H9 (cell line): ENCODE results near the gene COL23A1. TPM values are rescaled to one million over a fixed set of nuclear protein-coding genes. Genes with fewer than 3 reads are reported as not detected.

Source experiments
- DNase-seq: peaks from one replicate; pipeline ENCODE4 v3.0.0-alpha.2; 2017
- H2AFZ ChIP-seq: one replicate; pipeline ENCODE4 v1.6.1; 2013; ENCODE audit warnings: mild to moderate bottlenecking, low read length, control low read depth, moderate library complexity
- H2AK5ac ChIP-seq: 2 replicates; pipeline ENCODE4 v1.6.1; 2013; ENCODE audit warnings: low read length, control low read depth, mixed read lengths; ENCODE audit not compliant: insufficient read length
- H2BK120ac ChIP-seq: one replicate; pipeline ENCODE4 v1.6.1; 2013; ENCODE audit warnings: low read depth, mild to moderate bottlenecking, low read length, control low read depth, inconsistent platforms; ENCODE audit not compliant: poor library complexity, severe bottlenecking
- H2BK12ac ChIP-seq: 2 replicates; pipeline ENCODE4 v1.6.1; 2013; ENCODE audit warnings: low read length, control low read depth, mixed read lengths, low read depth; ENCODE audit not compliant: insufficient read length
- H2BK15ac ChIP-seq: 2 replicates; pipeline ENCODE4 v1.6.1; 2013; ENCODE audit warnings: low read depth, low read length, control low read depth
- H2BK20ac ChIP-seq: one replicate; pipeline ENCODE4 v1.6.1; 2013; ENCODE audit warnings: low read depth, mild to moderate bottlenecking, low read length, control low read depth, inconsistent platforms; ENCODE audit not compliant: poor library complexity, severe bottlenecking
- H2BK5ac ChIP-seq: 2 replicates; pipeline ENCODE4 v1.6.1; 2013; ENCODE audit warnings: low read length, control low read depth, mixed read lengths; ENCODE audit not compliant: insufficient read length
- H3K14ac ChIP-seq: 2 replicates; pipeline ENCODE4 v1.6.1; 2013; ENCODE audit warnings: low read length, control low read depth; ENCODE audit not compliant: insufficient read depth
- H3K18ac ChIP-seq: 2 replicates; pipeline ENCODE4 v1.6.1; 2013; ENCODE audit warnings: low read depth, mild to moderate bottlenecking, mixed read lengths, low read length, control low read depth; ENCODE audit not compliant: insufficient read length
- H3K23ac ChIP-seq: 2 replicates; pipeline ENCODE4 v1.6.1; 2013; ENCODE audit warnings: low read length, control low read depth, mixed read lengths, low read depth; ENCODE audit not compliant: insufficient read length
- H3K23me2 ChIP-seq: 2 replicates; pipeline ENCODE4 v1.6.1; 2013; ENCODE audit warnings: low read depth, mild to moderate bottlenecking, mixed read lengths, low read length, control low read depth; ENCODE audit not compliant: insufficient read length, poor library complexity, severe bottlenecking
- H3K27ac ChIP-seq: 2 replicates; pipeline ENCODE4 v1.5.1; 2013; ENCODE audit warnings: low read length, control low read depth, mixed read lengths, low read depth; ENCODE audit not compliant: insufficient read length
- H3K27me3 ChIP-seq: 2 replicates; pipeline ENCODE4 v1.6.1; 2013; ENCODE audit warnings: low read length, control low read depth, inconsistent platforms; ENCODE audit not compliant: insufficient read depth
- H3K4ac ChIP-seq: 2 replicates; pipeline ENCODE4 v1.6.1; 2013; ENCODE audit warnings: low read depth, mild to moderate bottlenecking, control low read depth, inconsistent platforms, low read length, moderate library complexity
- H3K4me1 ChIP-seq: 2 replicates; pipeline ENCODE4 v1.6.1; 2013; ENCODE audit warnings: low read length, control low read depth, inconsistent platforms; ENCODE audit not compliant: insufficient read depth
- H3K4me2 ChIP-seq: 2 replicates; pipeline ENCODE4 v1.6.1; 2013; ENCODE audit warnings: low read length, control low read depth, mixed read lengths; ENCODE audit not compliant: insufficient read length, insufficient read depth
- H3K56ac ChIP-seq: 2 replicates; pipeline ENCODE4 v1.6.1; 2013; ENCODE audit warnings: low read depth, mild to moderate bottlenecking, mixed read lengths, low read length, control low read depth; ENCODE audit not compliant: insufficient read length
- H3K79me1 ChIP-seq: 2 replicates; pipeline ENCODE4 v1.6.1; 2013; ENCODE audit warnings: low read depth, mild to moderate bottlenecking, moderate library complexity, low read length, control low read depth, inconsistent platforms; ENCODE audit not compliant: insufficient read depth, poor library complexity, severe bottlenecking
- H3K79me2 ChIP-seq: 2 replicates; pipeline ENCODE4 v1.6.1; 2013; ENCODE audit warnings: low read length, control low read depth, inconsistent platforms; ENCODE audit not compliant: insufficient read depth
- H3K9ac ChIP-seq: 2 replicates; pipeline ENCODE4 v1.6.1; 2013; ENCODE audit warnings: low read length, control low read depth, mixed read lengths; ENCODE audit not compliant: insufficient read length; ENCODE audit errors: extremely low read depth
- H3K9me3 ChIP-seq: one replicate; pipeline ENCODE4 v1.6.1; 2013; ENCODE audit warnings: low read depth, low read length, inconsistent platforms; ENCODE audit not compliant: control insufficient read depth
- H3T11ph ChIP-seq: one replicate; pipeline ENCODE4 v1.6.1; 2013; ENCODE audit warnings: mild to moderate bottlenecking, low read length, control low read depth, inconsistent platforms
- H4K20me1 ChIP-seq: one replicate; pipeline ENCODE4 v1.6.1; 2013; ENCODE audit not compliant: control insufficient read depth, insufficient read length, insufficient read depth
- H4K5ac ChIP-seq: 2 replicates; pipeline ENCODE4 v1.6.1; 2013; ENCODE audit warnings: low read depth, mild to moderate bottlenecking, mixed read lengths, low read length, control low read depth; ENCODE audit not compliant: insufficient read length
- H4K8ac ChIP-seq: replicated peaks from 2 replicates; pipeline ENCODE4 v1.6.1; 2013; ENCODE audit warnings: low read length, control low read depth, mixed read lengths, low read depth; ENCODE audit not compliant: insufficient read length
- H4K91ac ChIP-seq: 2 replicates; pipeline ENCODE4 v1.6.1; 2013; ENCODE audit warnings: low read depth, mild to moderate bottlenecking, moderate library complexity, mixed read lengths, low read length, control low read depth; ENCODE audit not compliant: insufficient read length
- H3K27ac Mint-ChIP-seq, 3 experiments: 2 replicates in 2 of 3; 3 replicates in 1 of 3; pipeline ENCODE4 v1.8.0; 2020 to 2021; ENCODE audit warnings: mixed read lengths in 3 of 3, mild to moderate bottlenecking in 1 of 3, moderate library complexity in 1 of 3
- H3K27me3 Mint-ChIP-seq: 2 replicates; pipeline ENCODE4 v1.8.0; 2021; ENCODE audit warnings: low read depth, mild to moderate bottlenecking, moderate library complexity, mixed read lengths
- H3K36me3 Mint-ChIP-seq, 3 experiments: 2 replicates in 2 of 3; 3 replicates in 1 of 3; pipeline ENCODE4 v1.8.0; 2020 to 2021; ENCODE audit warnings: low read depth in 3 of 3, mixed read lengths in 3 of 3; ENCODE audit not compliant: insufficient read depth in 1 of 3
- H3K4me1 Mint-ChIP-seq, 2 experiments: 2 replicates each; pipeline ENCODE4 v1.8.0; 2020; ENCODE audit warnings: mixed read lengths in 2 of 2
- H3K4me3 Mint-ChIP-seq, 2 experiments: 2 replicates in 1 of 2; 3 replicates in 1 of 2; pipeline ENCODE4 v1.8.0; 2020 to 2021; ENCODE audit warnings: mild to moderate bottlenecking in 2 of 2, mixed read lengths in 2 of 2, moderate library complexity in 1 of 2
- H3K9me3 Mint-ChIP-seq, 2 experiments: 2 replicates in 1 of 2; 3 replicates in 1 of 2; pipeline ENCODE4 v1.8.0; 2020; ENCODE audit warnings: mild to moderate bottlenecking in 2 of 2, mixed read lengths in 2 of 2, moderate library complexity in 1 of 2
- CTCF ChIP-seq: fragments of 200-600 bp; sonication (generic); conservative IDR thresholded peaks from 3 replicates; pipeline ENCODE4 v1.8.0; 2021; ENCODE audit warnings: antibody characterized with exemption, mild to moderate bottlenecking
- WGBS: extraction: QIAGEN DNeasy Blood & Tissue Kit; methylation state at CpG from one replicate; pipeline ENCODE4 v1.1.7; 2013; ENCODE audit warnings: missing lambda C conversion rate, low lambda C conversion rate, mixed read lengths; ENCODE audit not compliant: insufficient read length; ENCODE audit errors: extremely low coverage; 5-methylcytosine and 5-hydroxymethylcytosine counted together
- total RNA-seq: library from RNA; stranded (reverse); gene quantifications from 2 replicates; pipeline ENCODE4 v1.2.1, GENCODE V29; 2021

Gene COL23A1
- total RNA-seq, 1 experiment from 2014 or later = 2.6 TPM

GRCh38 chr5:178343306-178343705 lies 246.9 kb downstream of the COL23A1 start:
- H2AK5ac ChIP-seq = no peak overlapping the region
- no peak overlapping the region for H3K4ac ChIP-seq
- no peak overlapping the region for H3K9ac ChIP-seq
- H3K79me1 ChIP-seq = no peaks in the 10 kb centered on the region
- Mint-ChIP-seq H3K27me3 (no peaks in the 10 kb centered on the region), H3K9me3 (no peaks in the 10 kb centered on the region), H3K4me3 (no peak overlapping the region), H3K4me1 (peaks cover 0 to 5% of the 10 kb centered on the region in 2 experiments; a peak in 3 of 4 replicates), H3K27ac (no peak overlapping the region), H3K36me3 (no peaks in the 10 kb centered on the region)
- H4K91ac ChIP-seq = no peak overlapping the region
- no peak overlapping the region for H3K18ac ChIP-seq
- no peaks in the 10 kb centered on the region for H3K79me2 ChIP-seq
- no peaks in the 10 kb centered on the region for H3K9me3 ChIP-seq
- no peak for DNase-seq
- H3K23me2 ChIP-seq = no peaks in the 10 kb centered on the region
- H2BK20ac ChIP-seq = no peak overlapping the region
- H3K4me1 ChIP-seq = no peaks in the 10 kb centered on the region
- no peak overlapping the region for H2BK12ac ChIP-seq
- no peak overlapping the region for H2BK15ac ChIP-seq
- no CpG with 5 or more reads among the region's 6 CpGs for WGBS
- H3K56ac ChIP-seq = no peak overlapping the region
- H4K5ac ChIP-seq = no peak overlapping the region
- H4K20me1 ChIP-seq = no peaks in the 10 kb centered on the region
- H2BK5ac ChIP-seq = no peak overlapping the region
- no peak overlapping the region for H2BK120ac ChIP-seq
- no peak overlapping the region for H3K27ac ChIP-seq
- H3K27me3 ChIP-seq = no peaks in the 10 kb centered on the region
- H3K14ac ChIP-seq = no peak overlapping the region
- H3K4me2 ChIP-seq = no peak overlapping the region
- H3T11ph ChIP-seq = no peak overlapping the region
- H4K8ac ChIP-seq = no peak overlapping the region
- TF ChIP-seq CTCF = no peak
- H2AFZ ChIP-seq = no peak overlapping the region
- H3K23ac ChIP-seq = no peak overlapping the region
